Neural crest cell (in vitro differentiated cells): ENCODE data around the gene MED6. TPM values are rescaled to one million over a fixed set of nuclear protein-coding genes. Genes with fewer than 3 reads are reported as not detected.

Experiments
- DNase-seq: peaks from one replicate; pipeline ENCODE4 v3.0.0; 2021; ENCODE audit warnings: low read depth, mixed read lengths, low spot score
- H3K27ac Mint-ChIP-seq: one replicate; pipeline ENCODE4 v1.8.0; 2021; ENCODE audit warnings: mild to moderate bottlenecking, mixed read lengths; ENCODE audit not compliant: unreplicated experiment
- H3K27me3 Mint-ChIP-seq: 2 replicates; pipeline ENCODE4 v1.8.0; 2021; ENCODE audit warnings: low read depth, mild to moderate bottlenecking, mixed read lengths
- H3K36me3 Mint-ChIP-seq: 2 replicates; pipeline ENCODE4 v1.8.0; 2021; ENCODE audit warnings: low read depth, mild to moderate bottlenecking, mixed read lengths
- H3K4me1 Mint-ChIP-seq: 2 replicates; pipeline ENCODE4 v1.8.0; 2021; ENCODE audit warnings: mixed read lengths
- H3K4me3 Mint-ChIP-seq: one replicate; pipeline ENCODE4 v1.8.0; 2021; ENCODE audit warnings: mild to moderate bottlenecking, mixed read lengths
- H3K9me3 Mint-ChIP-seq: 2 replicates; pipeline ENCODE4 v1.8.0; 2021; ENCODE audit warnings: mixed read lengths
- total RNA-seq: library from RNA; stranded (reverse); gene quantifications from 2 replicates; pipeline ENCODE4 v1.2.1, GENCODE V29; 2021
- TF ChIP-seq, protein P1 (sequence below): fragments of 200-600 bp; sonication (generic); conservative IDR thresholded peaks from 2 replicates; pipeline ENCODE4 v1.5.0; 2021; ENCODE audit warnings: antibody characterized with exemption, mild to moderate bottlenecking

The MED6 gene
- total RNA-seq, 1 donor from 2014 or later: 52.3 TPM

- Mint-ChIP-seq H3K27ac (no peak overlapping the region), H3K9me3 (peaks cover 3% of the 10 kb centered on the region), H3K4me1 (no peaks in the 10 kb centered on the region), H3K36me3 (no peaks in the 10 kb centered on the region), H3K27me3 (peaks cover 51% of the 10 kb centered on the region), H3K4me3 (no peak overlapping the region)
- DNase-seq: no peak
- TF ChIP-seq, protein P1, sequence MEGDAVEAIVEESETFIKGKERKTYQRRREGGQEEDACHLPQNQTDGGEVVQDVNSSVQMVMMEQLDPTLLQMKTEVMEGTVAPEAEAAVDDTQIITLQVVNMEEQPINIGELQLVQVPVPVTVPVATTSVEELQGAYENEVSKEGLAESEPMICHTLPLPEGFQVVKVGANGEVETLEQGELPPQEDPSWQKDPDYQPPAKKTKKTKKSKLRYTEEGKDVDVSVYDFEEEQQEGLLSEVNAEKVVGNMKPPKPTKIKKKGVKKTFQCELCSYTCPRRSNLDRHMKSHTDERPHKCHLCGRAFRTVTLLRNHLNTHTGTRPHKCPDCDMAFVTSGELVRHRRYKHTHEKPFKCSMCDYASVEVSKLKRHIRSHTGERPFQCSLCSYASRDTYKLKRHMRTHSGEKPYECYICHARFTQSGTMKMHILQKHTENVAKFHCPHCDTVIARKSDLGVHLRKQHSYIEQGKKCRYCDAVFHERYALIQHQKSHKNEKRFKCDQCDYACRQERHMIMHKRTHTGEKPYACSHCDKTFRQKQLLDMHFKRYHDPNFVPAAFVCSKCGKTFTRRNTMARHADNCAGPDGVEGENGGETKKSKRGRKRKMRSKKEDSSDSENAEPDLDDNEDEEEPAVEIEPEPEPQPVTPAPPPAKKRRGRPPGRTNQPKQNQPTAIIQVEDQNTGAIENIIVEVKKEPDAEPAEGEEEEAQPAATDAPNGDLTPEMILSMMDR: no peak
These were observed 17.9 kb upstream of the MED6 start for GRCh38 chr14:70618314-70618713.

DNA sequence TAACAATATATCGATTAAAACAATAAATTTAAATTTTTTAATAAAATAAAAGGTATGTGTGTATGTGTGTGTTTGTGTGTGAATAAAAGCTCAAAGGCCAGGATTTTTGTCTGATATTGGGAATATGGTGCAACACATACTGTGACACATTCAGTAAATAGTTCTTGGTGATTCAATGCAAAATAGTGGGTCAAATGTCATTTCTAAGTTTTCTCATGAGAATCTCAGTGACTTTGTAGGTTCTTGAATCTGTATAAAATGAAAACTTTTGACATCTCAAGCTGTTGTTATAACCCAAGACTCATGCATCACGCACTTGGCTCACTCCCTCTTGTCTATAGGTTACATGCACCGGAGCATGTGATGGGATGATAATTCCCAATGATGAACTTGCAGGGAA is 16.2 kb upstream of the MED6 start:
- DNase-seq: no peak
- Mint-ChIP-seq H3K9me3 (peaks cover 3% of the 10 kb centered on the region), H3K4me1 (no peaks in the 10 kb centered on the region)

DNA sequence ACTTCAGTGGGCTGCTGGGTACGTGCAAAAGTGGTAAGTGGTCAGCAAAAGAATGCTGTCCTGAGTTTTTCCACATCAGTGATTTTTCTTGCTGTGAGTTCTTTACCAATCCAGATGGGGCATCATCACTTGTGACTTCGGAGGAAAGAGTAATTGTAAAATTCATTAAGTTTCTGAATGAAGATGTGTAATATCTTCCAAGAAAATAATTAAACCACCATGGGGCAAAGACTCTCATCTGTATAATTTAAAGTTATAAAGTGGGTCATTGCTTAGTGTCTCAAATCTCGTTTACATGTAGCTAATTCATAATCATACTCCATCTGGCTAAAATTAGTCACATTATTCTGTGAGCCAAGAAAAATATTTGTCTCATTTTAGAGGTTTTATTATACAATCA is 10.8 kb upstream of the MED6 start:
- Mint-ChIP-seq H3K27me3 (peaks cover 65% of the 10 kb centered on the region), H3K4me3 (no peak overlapping the region), H3K36me3 (no peaks in the 10 kb centered on the region), H3K9me3 (peaks cover 3% of the 10 kb centered on the region), H3K4me1 (no peaks in the 10 kb centered on the region), H3K27ac (peak overlapping the region; percentile 29)
- TF ChIP-seq, protein P1: no peak
- DNase-seq: no peak

More for the DNA sequence above, 16.2 kb upstream of the MED6 start:
- H3K27me3 Mint-ChIP-seq: peaks cover 43% of the 10 kb centered on the region
- TF ChIP-seq, protein P1: no peak
- H3K27ac Mint-ChIP-seq: no peak overlapping the region
- H3K36me3 Mint-ChIP-seq: no peaks in the 10 kb centered on the region
- H3K4me3 Mint-ChIP-seq: no peak overlapping the region

DNA sequence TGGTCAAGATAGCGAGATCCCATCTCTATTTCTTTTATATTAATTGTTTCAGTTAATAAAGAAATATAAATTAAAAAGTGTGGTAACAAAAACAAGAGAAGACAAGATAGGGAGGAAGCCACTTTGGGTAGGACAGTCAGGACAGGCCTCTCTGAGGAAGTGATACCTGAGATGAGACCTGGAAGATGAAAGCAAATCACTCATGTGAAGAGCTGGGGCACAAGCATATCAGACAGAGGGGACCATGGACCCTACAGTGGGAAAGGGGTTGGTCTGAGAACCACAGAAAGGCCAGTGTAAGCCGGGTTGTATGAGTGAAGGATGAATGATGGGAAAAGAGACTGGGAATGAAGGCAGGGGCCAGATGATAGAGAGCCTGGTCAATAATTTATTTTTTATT is 1.8 kb upstream of the MED6 start:
- Mint-ChIP-seq H3K4me3 (peak overlapping the region; percentile 12), H3K27me3 (peaks cover 43% of the 10 kb centered on the region), H3K9me3 (no peaks in the 10 kb centered on the region), H3K36me3 (no peaks in the 10 kb centered on the region), H3K27ac (no peak overlapping the region), H3K4me1 (peaks cover 25% of the 10 kb centered on the region)
- no peak for DNase-seq
- TF ChIP-seq, protein P1: no peak

DNA sequence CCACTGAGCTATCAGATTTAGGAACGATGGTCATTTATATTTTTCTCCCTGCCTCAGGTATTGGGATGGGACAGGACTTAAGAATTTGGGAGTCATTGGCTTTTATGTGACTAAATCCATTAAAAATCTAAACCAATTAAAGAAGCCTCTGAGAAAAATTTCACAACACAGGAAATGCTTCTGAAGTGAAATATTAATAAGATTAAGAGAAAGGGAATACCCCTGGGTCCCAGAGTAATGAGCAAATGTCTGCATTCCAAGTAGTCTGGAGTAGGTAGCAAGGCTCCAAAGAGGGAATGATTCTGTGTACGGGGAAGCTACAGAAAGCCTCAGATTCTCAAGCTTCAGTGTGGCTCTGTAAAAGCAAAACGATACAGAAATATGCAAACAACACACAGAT is 707 bp upstream of the MED6 start:
- H3K4me3 Mint-ChIP-seq: peak overlapping the region; percentile 100
- H3K36me3 Mint-ChIP-seq: no peaks in the 10 kb centered on the region
- no peak overlapping the region for H3K27ac Mint-ChIP-seq
- DNase-seq: no peak
- TF ChIP-seq, protein P1: no peak
- no peaks in the 10 kb centered on the region for H3K9me3 Mint-ChIP-seq
- peaks cover 35% of the 10 kb centered on the region for H3K27me3 Mint-ChIP-seq
- peaks cover 25% of the 10 kb centered on the region for H3K4me1 Mint-ChIP-seq

- Mint-ChIP-seq H3K27ac (no peak overlapping the region), H3K36me3 (no peaks in the 10 kb centered on the region), H3K4me3 (peak overlapping the region; percentile 100), H3K4me1 (peaks cover 25% of the 10 kb centered on the region), H3K27me3 (peaks cover 26% of the 10 kb centered on the region), H3K9me3 (no peaks in the 10 kb centered on the region)
- TF ChIP-seq, protein P1: no peak
- DNase-seq: no peak
These were observed 1.1 kb downstream of the MED6 start for GRCh38 chr14:70599345-70599744.
